Retinal pigment epithelial cell (primary cell): ENCODE results near the gene SIGLEC9.
"Not testable (repeated sequence)": the region's sequence is repeated elsewhere in the genome, so short reads cannot be mapped to it uniquely, and the experiment has no call there.

Experiments used
- DNase-seq: peaks from one replicate; pipeline ENCODE4 v3.0.0-alpha.2; 2010; ENCODE audit warnings: low read depth
- H3K4me3 ChIP-seq: 2 replicates; pipeline ENCODE4 v1.5.1; 2011; ENCODE audit warnings: mild to moderate bottlenecking, low read length, control low read depth, moderate library complexity
- TF ChIP-seq, protein P1 (sequence below): conservative IDR thresholded peaks from 2 replicates; pipeline ENCODE4 v1.5.1; 2011; ENCODE audit warnings: low read depth, low read length, control low read depth, inconsistent platforms

SIGLEC9 gene

DNA sequence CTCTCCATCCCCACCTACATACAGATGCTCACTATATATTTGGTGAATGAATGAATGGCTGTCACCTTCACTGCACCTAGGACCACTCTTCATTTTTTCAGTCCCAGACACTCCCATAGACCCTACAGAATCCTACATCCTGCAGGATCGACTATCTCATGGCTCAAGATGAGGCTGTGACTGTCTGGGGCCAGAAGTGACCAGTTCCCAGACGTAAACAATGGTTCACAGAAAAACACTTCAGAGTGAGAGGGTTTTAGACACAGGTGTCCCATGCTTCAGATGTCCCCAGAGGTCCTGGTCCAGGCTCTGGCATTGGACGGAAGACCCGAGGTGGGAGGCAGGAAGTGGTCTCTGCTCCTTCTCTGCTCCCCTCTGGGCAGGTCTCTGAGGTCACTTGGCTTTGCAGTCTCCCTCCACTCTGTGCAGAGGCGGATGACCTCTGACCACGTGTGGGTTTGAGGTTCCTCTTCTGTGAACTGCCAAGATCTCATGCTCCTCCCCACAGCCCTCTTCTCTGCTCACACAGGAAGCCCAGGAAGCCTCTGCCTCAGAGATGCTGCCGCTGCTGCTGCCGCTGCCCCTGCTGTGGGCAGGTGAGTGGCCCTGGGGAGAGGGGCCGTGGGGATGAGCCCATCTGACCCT lies 42.3 kb downstream of the SIGLEC9 start:
- TF ChIP-seq, protein P1, sequence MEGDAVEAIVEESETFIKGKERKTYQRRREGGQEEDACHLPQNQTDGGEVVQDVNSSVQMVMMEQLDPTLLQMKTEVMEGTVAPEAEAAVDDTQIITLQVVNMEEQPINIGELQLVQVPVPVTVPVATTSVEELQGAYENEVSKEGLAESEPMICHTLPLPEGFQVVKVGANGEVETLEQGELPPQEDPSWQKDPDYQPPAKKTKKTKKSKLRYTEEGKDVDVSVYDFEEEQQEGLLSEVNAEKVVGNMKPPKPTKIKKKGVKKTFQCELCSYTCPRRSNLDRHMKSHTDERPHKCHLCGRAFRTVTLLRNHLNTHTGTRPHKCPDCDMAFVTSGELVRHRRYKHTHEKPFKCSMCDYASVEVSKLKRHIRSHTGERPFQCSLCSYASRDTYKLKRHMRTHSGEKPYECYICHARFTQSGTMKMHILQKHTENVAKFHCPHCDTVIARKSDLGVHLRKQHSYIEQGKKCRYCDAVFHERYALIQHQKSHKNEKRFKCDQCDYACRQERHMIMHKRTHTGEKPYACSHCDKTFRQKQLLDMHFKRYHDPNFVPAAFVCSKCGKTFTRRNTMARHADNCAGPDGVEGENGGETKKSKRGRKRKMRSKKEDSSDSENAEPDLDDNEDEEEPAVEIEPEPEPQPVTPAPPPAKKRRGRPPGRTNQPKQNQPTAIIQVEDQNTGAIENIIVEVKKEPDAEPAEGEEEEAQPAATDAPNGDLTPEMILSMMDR: no peak
- DNase-seq: no peak
- H3K4me3 ChIP-seq: no peak overlapping the region

DNA sequence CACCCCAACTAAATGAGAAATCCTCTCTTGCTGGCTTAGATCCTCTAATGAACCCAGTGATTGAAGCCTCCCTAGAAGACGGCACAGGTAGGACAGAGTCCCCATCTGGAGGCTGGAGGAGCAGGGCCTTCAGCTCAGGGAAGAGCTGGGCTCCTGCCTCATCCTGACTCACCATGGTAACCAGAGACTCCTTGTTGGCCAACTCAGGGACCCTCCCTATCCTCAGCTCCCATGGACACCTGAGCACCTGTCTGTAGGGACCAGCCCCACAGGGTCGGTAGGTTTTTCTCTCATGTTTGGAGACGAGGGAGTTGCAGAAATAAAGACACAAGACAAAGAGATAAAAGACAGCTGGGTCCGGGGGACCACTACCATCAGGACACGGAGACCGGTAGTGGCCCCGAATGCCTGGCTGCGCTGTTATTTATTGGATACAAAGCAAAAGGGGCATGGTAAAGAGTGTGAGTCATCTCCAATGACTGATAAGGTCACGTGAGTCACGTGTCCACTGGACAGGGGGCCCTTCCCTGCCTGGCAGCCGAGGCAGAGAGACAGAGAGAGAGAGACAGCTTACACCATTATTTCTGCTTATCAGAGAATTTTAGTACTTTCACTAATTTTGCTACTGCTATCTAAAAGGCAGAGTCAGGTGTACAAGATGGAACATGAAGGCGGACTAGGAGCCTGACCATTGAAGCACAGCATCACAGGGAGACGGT lies 44.0 kb downstream of the SIGLEC9 start:
- no peak overlapping the region for H3K4me3 ChIP-seq
- TF ChIP-seq, protein P1: no peak
- no peak for DNase-seq

DNA sequence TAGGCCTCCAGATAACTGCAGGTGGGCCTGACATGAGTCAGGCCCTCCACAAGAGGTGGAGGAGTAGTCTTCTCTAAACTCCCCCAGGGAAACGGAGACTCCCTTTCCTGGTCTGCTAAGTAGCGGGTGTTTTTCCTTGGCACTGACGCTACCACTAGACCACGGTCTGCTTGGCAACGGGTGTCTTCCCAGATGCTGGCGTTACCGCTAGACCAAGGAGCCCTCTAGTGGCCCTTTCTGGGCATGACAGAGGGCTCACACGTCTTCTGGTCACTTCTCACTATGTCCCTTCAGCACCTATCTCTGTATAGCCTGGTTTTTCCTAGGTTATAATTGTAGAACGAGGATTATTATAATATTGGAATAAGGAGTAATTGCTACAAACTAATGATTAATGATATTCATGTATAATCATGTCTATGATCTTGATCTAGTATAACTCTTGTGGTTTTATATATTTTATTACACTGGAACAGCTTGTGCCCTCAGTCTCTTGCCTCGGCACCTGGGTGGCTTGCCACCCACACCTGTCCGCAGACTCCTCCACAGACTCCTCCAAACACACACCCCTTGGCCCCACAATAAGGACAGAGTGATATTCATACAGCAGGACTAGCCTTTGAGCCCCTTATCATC lies 44.7 kb downstream of the SIGLEC9 start:
- peak; percentile 17 for DNase-seq
- not testable (repeated sequence) for H3K4me3 ChIP-seq
- TF ChIP-seq, protein P1: peak; percentile 79

DNA sequence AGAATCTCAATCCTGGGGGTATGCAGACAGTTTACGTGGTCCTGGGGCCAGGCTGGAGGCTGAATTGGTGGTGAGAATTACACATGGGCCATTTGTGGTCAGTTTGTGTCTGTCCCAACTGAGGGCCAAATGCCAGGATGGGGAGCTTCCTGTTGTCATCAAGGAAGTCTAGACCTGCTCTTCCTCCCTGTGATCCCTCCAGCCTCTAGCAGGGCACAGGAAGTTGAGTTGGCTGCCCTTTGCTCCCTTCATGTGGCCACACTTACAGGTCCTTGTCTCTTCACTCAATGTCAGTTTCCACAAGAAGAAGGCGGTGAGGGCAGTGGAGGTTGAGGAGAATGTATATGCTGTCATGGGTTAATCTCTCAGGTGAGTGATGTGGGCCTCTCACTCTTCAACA lies 47.5 kb downstream of the SIGLEC9 start:
- TF ChIP-seq, protein P1: no peak
- DNase-seq: no peak
- no peak overlapping the region for H3K4me3 ChIP-seq

DNA sequence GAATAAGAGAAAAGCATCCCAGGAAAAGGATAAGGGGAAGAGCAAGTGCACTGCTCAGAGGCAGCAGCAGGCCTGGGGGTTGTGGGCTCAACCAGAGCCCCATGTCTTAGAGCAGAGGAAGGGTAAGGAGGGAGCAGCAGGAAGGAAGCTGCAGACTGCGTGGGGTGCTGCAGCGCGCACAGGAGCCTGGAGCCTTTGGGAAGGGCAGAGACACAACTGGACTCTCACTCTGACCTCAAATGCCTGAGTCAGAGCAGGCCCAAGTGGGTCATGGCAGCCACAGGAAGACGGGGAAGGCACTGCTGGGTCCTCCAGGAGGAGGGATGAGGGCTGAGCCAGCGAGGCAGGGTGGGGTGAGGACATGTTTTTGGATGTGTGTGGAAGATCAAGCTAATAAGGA lies 49.0 kb downstream of the SIGLEC9 start:
- TF ChIP-seq, protein P1: no peak
- no peak overlapping the region for H3K4me3 ChIP-seq
- no peak for DNase-seq

DNA sequence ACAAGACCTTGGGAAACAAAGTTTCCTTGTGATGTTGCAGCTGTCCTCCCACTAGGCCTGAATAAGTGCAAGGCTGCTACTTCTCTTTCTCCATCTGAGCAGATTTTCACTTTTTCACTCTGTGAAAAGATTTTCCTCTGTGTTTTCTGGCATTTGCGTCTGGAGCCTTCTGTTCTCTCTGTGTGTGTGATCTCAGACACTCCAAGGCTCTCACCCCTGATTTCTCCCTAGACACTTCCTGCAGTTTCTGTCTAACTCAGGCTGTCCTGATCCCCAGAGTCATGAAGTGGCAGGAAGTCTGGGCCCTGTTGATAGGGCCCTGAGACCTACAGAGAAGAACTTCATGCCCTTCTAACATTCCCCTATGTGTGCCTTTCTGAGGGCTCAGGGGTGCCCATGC lies 54.5 kb downstream of the SIGLEC9 start:
- no peak overlapping the region for H3K4me3 ChIP-seq
- DNase-seq: no peak
- TF ChIP-seq, protein P1: no peak
